HG03064 (cell line): ENCODE measurements around the gene TRNAU1AP.
"Not testable (repeated sequence)": the region's sequence is repeated elsewhere in the genome, so short reads cannot be mapped to it uniquely, and the experiment has no call there.

Experiments
- ATAC-seq: cut with Tn5 transposase; IDR thresholded peaks from one replicate; pipeline ENCODE4 v1.9.1; 2021; ENCODE audit warnings: low read depth; ENCODE audit not compliant: unreplicated experiment

Gene TRNAU1AP

GRCh38 chr1:28573564-28573963 is 20.7 kb downstream of the TRNAU1AP start:
- ATAC-seq: no peak

DNA sequence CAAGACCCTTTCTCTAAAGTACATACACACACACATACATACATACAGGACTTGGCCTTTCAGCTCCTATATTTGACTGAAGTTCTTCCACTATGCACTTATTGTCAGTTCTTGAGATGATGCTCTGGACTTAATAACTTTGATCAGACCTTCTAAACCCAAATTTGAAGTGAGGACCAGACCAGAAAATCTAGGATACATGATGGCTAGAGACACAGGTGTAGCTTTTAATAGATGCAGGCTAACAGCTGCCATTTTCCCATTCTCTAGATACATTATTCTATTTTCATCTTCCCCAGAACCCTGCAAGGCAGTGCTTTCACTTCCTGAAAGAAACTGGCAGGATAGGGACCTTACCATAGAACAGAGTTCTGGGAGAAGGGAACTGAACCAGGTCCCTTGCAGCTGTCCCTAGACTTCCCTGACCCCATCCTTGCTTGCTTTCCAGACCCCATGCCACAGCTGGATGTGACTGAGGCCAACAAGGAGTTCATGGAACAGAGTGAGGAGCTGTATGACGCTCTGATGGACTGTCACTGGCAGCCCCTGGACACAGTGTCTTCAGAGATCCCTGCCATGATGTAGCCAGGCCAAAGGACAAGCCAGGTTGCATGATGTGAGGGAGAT is 24.3 kb downstream of the TRNAU1AP start:
- no peak for ATAC-seq

- ATAC-seq: no peak
These were observed 25.1 kb downstream of the TRNAU1AP start for GRCh38 chr1:28577738-28578536.

DNA sequence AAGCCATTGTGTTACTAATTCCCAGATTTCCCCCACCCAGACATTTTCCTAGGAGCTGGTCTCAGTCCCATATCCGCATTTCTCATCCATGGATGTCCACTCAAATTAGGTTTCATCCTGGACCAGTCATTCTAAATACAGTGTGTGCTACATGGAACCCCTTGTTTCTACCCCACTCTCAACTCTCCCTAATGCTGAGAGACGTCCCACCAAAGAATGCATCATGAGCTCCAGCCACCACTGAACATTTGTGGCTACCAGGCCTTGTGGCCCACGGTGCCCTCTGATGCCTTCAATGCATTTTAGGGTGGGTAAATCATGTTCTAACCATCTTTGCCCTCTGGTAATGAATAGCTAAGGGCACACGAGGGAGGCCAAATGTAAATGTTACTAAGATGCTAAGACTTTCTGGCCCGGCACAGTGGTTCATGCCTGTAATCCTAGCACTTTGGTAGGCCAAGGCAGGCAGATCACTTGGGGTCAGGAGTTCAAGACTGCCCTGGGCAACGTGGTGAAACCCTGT is 25.9 kb downstream of the TRNAU1AP start:
- no peak for ATAC-seq

DNA sequence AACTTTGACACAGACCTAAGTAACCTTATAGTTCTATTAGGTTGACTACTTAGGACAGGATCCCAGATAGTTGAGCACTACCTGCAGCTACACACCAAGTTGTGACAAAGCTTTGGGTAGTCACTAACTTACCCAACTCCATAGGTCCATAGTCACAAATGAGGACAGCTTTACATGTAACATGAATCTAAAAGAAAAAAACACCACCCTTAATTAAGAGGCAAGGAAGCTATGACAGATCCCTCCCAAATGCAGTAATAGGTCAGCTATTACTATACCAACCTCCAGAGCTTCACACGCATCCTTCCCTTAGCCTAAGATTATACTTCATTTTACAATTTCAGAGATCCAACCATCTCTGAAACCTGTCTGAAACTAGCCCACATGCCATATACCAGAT is 26.5 kb downstream of the TRNAU1AP start:
- ATAC-seq: no peak

- ATAC-seq: peak; percentile 13
These were observed 28.0 kb downstream of the TRNAU1AP start for GRCh38 chr1:28580722-28581530.

GRCh38 chr1:28581531-28582247 is 28.8 kb downstream of the TRNAU1AP start:
- ATAC-seq: peak; percentile 73

GRCh38 chr1:28582248-28582615 is 29.3 kb downstream of the TRNAU1AP start:
- no peak for ATAC-seq

DNA sequence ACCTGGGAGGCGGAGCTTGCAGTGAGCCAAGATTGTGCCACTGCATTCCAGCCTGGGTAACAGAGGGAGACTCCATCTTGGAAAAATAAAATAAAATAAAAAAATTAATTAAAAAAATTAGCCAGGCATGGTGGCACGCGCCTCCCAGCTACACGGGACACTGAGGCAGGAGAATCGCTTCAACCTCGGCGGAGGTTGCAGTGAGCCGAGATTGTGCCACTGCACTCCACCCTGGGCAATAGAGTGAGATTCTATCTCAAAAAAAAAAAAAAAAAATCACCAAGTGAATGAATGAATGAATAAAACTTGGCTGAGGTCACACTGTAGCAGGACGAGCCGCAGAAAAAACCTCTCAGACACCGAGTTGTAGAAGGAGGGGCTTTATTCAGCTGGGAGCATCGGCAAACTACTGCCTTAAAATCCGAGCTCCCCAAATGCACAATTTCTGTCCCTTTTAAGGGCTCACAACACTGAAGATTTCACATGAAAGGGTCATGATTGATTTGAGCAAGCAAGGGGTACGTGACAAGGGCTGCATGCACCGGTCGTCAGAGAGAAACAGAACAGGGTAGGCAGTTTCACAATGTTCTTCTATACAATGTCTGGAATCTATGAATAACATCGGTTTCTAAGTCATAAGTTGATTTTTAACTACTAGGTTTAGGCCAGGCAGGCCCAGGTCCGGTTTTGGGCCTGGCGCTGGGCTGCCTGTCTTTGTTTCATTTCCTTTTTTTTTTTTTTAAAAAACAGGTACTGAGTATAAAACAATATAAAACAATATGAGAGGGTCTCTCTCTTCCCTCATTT is 33.9 kb downstream of the TRNAU1AP start:
- not testable (repeated sequence) for ATAC-seq

DNA sequence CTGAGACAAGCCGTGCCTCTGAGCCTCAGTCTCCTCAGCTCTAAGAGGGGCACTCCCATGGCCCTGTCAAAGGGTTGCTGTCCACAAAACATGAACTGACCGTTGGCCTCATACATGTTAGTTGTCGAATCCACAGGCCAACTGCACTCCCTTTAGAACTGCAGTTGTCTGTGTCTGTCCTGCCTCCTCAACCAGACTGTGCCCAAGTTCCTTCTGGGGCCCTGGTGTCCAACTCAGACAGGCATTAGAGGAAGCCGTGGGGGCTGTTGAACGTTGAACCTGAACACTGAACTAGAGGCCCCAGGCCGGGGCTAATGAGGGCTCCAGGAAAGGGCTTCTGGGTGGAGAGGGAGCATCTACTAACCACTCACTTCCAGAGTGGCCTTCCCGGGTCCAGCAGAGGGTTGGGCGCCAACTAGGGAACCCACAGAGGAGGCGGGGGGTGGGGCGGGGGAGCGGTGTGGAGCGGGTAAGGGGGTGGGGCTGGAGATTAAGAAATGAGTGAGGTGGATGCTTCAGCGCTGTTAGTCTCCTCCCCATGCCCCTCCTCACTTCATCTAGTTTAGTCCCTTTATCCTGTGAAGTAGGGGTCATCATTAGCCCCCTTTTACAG is 38.9 kb downstream of the TRNAU1AP start, which contains the start of gene RAB42:
RAB42 (plus strand) TSS at position 558 of the 613 bp plus-strand sequence. CDS start 247 bp downstream, outside the sequence.
- ATAC-seq: no peak

GRCh38 chr1:28592321-28593071 is 39.6 kb downstream of the TRNAU1AP start:
- no peak for ATAC-seq

- ATAC-seq: not testable (repeated sequence)
These were observed 41.1 kb downstream of the TRNAU1AP start for GRCh38 chr1:28593988-28594356.

DNA sequence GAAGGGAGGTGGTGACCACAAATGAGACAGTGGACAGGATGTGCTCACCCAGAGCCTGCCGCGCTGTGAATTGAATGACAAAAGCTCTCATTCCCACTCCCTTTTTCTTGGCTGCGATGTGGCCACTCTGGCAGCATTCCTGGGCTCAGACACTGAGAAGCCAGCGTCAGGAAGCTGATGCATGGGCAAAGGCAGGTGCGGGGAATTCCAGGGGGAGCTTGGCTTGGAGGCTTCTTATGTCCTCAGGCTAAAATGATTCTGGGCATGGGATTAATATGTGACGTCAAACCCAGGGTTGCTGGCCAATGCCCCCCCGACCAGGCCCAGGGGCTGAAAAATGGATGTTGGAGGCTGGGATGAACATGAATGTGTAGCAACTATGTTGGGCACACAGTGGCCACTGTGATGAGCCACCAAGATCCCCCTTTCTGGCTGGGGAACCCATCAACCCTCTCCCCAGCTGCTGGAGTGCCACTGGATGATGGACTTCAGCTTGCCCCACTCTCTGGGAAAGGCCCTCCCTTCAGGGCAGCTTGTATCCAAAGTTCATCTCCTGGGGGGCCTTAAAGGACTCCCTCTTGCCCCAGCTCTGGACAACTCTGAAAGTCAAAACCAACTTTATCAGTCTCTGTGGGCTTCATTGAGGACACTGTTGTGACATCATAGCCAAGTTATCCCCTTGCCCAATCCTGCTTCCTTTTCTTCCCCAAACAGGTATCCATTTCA is 42.0 kb downstream of the TRNAU1AP start:
- not testable (repeated sequence) for ATAC-seq

GRCh38 chr1:28595412-28596191 is 42.7 kb downstream of the TRNAU1AP start:
- no peak for ATAC-seq

GRCh38 chr1:28596276-28596675 is 43.4 kb downstream of the TRNAU1AP start:
- ATAC-seq: not testable (repeated sequence)

DNA sequence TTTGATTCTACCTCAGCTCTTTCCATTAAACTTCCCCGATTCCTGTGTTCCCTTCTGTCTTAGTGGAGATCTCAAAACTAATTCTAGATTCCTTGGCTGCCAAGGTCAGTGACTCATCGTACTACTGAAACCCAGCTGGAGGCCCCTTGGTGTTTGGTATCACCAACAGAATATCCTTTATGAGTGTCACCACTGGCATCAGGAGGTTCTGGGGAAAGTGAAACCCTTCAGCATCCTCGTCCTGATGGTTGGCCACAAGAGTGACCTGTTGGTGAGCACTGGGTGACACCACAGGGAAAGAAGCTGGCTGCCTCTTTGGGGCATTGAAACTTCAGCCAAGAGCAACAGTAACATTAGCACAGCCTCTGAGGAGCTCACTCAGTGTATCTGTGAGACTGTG is 48.8 kb downstream of the TRNAU1AP start:
- ATAC-seq: no peak
